A172 (cell line): ENCODE data around the gene ADAMTSL4. TPM values are rescaled to one million over a fixed set of nuclear protein-coding genes. Genes with fewer than 3 reads are reported as not detected.

ENCODE experiments used
- DNase-seq: peaks from one replicate; pipeline ENCODE4 v3.0.0-alpha.2; 2015; ENCODE audit warnings: low spot score
- total RNA-seq: library from RNA; depleted of rRNA; stranded (reverse); fragments of >200 nt; shearing (Covaris generic); gene quantifications from 2 replicates; pipeline ENCODE4 v1.2.3, GENCODE V29; 2014

ADAMTSL4 gene
- total RNA-seq, 1 experiment from 2014 or later: 0.38 TPM

GRCh38 chr1:150534002-150534401 lies 15.2 kb upstream of the ADAMTSL4 start:
- no peak for DNase-seq

- DNase-seq: peak; percentile 88
Measured at GRCh38 chr1:150535511-150536287, 13.5 kb upstream of the ADAMTSL4 start.

DNA sequence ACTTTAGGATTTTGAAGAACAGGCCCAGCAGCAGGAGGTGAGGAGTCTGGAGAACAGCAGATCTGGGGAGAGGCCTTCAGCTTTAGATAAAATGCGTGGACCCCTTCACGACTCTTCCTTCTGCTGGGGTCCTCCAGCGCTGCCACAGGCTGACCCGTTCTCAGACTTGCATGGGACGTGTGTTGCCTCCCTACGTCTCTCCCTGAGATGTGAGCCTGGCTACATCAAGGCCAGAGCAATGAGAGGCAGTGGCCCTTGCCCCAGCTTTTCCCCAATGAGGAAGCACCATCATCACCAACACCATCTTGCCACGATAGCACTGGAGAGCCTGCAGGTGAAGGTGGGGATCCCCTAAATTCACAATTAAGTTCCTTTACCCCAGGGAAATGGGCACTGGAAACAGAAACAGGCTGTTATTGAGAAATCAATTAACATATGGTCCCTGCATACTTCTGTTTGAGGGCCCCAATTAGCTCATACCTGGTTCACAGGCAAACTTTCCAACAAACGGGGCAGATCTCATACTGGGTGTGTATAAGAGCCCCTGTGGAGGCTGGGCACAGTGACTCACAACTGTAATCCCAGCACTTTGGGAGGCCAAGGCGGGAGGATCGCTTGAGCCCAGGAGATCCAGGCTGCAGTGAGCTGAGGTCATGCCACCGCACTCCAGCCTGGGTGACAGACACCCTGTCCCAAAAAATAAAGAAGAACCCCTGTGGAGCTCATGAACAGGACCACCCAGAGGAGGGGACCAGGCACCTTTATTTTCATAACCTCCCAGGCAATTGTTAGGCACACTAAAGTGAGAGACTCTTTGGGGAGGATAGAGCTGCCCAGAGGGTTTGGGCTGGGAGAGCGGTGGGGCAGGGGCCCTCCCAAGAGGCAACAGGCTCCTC lies 12.1 kb upstream of the ADAMTSL4 start:
- peak; percentile 67 for DNase-seq

DNA sequence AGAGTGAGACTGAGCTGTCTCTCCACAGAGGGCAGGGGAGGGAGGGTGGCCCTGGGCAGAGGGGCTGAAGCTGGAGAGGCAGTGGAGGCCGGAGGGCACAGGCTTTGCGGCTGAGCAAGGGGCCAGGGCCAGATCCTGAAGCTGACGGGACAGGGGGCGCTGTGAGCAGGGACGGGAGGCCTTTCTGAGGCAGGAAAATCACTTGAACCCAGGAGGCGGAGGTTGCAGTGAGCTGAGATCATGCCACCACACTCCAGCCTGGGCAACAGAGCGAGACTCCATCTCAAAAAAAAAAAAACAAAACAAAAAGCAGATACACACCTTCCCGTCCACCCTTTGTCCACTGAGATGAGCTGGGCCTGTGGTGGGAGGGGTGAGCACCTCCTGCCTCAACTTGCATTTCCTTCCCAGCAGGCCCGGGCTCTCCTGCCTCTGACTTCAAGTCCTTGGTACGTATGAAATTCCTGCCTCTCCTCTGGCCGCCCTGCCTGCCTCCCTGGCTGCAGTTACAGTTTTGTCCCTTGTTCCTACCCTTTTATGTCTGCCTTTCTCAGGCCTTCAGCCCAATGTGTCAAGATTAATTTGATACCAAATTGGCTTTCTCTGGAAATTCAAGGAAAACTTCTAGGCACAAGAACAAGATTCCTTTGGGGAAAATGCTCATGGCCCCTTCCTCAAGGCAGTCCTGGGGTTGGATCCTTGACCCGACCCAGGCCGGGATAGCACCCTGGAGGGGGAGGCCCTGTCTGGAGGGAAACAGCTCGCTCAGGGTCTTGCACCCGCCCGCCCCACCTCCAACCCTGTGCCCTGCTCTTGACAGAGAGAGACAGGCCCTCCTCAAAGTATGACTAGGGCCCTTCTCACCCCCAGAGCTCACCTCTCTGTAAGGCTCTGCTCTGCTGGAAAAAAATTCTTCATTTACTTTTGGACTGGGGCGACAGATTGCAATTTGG lies 11.2 kb upstream of the ADAMTSL4 start:
- peak; percentile 82 for DNase-seq

DNA sequence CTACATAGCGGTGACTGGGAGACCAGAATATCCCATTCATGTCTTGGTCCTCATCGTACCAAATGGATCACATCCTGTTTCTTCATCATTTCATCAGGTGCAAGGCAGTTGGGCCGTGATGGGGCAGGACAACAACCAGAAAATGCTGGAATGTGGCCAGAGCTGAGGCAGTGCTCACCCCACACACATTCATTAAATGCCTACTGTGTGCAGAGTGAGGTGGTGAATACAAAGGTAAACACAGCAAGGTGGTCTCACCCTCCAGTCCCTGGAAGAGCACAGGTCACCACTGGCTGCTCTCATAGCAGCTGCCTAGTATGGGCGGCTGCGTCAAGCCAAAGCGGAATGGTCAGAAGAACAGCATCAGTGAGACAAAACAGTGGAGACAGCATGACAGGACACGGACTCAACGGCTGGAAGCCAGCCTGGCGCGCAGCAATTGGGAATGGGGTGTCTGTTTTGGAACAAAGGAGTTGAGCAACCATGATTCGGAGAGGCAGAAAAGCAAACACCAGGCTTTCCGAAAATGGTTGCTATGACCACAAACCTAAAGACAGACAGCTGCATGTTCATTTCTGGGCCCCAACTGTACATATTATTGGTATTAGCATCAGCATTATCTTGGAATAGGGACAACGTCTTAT lies 5.6 kb upstream of the ADAMTSL4 start:
- no peak for DNase-seq

DNA sequence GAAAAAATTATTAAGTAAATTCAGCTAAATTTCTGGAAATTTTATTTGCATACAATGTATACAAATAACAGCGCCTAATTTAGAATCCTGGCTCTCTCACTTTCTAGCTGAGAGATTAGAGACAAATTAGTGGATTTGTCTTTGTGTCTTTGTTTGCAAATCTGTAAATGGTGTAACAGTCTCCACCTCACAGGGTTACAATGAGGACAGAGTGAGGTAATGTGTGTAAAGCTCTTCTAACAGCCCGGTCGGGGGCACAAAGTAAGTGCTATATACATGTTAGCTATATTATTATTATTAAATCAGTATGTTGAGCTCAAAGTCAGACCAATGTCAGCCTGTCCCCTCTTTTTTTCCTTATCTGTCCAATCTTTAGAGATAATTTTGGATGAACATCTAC lies 5.0 kb upstream of the ADAMTSL4 start:
- no peak for DNase-seq

- no peak for DNase-seq
Measured at GRCh38 chr1:150545486-150546032, 3.6 kb upstream of the ADAMTSL4 start.

DNA sequence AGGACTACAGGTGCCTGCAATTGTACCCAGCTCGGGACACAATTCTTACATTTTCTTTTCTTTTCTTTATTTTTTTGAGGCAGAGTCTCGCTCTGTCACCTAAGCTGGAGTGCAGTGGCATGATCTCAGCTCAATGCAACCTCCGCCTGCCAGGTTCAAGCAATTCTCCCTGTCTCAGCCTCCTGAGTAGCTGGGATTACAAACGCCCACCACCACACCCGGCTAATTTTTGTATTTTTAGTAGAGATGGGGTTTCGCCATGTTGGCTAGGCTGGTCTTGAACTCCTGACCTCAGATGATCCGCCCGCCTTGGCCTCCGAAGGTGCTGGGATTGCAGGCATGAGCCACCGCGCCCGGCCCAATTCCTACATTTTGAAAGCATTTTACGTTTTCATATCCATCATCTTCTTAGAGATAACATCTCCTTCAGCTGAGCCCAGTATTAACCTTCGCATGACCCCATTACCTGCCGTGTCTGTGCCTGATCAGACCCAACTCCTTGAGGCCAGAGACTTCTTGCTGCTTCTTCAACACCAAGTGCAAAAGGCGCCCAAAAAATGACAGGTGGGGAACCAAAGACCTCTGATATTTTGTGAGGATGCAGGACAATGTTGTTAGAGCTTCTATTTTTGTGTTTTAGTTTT lies 2.8 kb upstream of the ADAMTSL4 start:
- no peak for DNase-seq

DNA sequence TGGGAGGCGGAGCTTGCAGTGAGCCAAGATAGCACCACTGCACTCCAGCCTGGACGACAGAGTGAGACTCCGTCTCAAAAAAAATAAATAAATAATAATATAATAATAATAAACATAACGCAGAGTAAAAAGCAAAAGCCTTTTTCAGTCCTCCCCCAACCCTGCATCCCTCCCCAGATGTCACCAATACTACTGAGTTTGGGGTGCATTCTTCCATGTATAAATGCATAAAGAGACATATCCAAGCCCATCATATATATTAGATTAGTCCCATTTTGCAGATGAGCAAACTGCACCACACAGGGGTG lies 930 bp upstream of the ADAMTSL4 start:
- DNase-seq: no peak

GRCh38 chr1:150549496-150550221 lies 451 bp downstream of the ADAMTSL4 start:
- DNase-seq: no peak

DNA sequence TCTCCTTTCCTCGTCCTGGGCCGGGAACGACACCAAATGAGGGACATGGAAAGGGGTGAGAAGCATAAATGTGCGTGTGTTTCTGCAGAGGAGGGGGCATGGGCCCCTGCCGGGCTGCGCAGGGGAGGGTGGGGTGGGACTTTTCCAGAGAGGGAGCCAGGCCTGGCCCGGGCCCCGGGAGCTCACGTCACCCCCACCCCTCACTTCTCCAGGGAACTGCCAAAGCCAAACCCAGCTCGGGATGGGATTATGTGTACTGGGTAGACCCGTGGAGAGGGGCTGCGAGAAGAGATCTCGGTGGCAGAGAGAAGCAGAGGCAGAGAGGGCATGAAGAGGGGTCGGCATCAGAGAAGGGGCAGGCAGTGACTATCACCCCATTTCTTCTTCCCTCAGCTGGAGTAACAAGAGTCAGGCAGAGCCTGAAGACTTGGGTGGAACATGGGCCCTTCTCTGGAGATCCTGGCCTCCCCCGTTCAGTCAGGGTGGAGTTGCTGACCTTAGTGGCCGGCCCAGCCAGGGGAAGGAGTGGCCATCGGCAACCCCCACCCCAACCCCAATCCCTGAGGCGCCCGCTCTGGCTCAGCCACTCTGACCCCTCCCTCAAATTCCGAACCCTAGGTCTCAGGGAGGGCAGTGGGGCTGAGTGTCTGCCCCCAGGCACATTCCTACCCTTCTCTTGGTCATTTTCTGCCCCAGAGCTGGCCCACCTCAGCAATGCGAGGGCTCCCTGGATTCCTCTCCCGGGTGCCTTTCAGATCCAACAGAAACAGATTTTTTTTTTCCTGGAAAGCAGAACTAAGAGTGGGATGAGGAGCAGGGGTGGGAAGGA lies 1.2 kb downstream of the ADAMTSL4 start:
- DNase-seq: no peak

DNA sequence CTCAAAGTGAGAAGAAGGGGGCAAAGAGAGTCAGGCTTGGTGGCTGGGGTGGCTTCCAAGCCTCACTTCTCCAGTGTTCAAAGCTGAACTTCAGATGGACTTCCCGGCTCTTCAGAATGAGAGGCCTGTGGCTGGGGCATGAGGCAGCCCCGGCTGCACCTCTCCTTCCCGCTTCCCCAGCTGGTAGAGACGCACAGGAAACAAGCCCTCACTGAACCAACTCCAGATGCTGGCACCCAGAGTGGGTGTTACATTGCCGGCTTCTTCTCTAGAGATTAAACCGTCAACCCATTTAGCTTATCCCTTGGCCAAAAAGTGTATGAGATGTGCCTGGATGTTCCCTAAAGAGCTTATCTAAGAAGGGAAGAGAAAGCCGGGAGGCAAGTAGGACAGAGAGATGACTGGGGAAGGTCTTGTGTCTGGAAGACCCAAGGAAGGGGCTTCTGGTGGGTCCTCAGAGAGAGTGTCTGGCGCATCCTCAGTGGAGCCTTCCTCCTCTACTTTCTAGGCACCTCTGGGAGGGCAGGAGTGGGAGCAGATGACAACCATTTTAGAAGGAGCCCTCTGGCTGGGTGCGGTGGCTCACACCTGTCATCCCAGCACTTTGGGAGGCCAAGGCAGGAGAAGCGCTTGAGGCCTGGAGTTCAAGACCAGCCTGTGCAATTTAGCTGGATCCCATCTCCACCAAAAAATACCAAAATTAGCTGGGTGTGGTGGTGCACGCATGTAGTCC lies 2.0 kb downstream of the ADAMTSL4 start:
- DNase-seq: no peak

GRCh38 chr1:150551784-150552127 lies 2.5 kb downstream of the ADAMTSL4 start:
- no peak for DNase-seq

- peak; percentile 88 for DNase-seq
Measured at GRCh38 chr1:150552128-150552910, 3.1 kb downstream of the ADAMTSL4 start.

GRCh38 chr1:150552911-150553289 lies 3.7 kb downstream of the ADAMTSL4 start:
- no peak for DNase-seq

- DNase-seq: no peak
Measured at GRCh38 chr1:150553392-150554085, 4.3 kb downstream of the ADAMTSL4 start.

GRCh38 chr1:150554086-150554452 lies 4.9 kb downstream of the ADAMTSL4 start:
- no peak for DNase-seq
